Fibroblast of skin of abdomen (primary cell): ENCODE measurements around the gene CYP4F22.

Experiments
- DNase-seq: peaks from one replicate; pipeline ENCODE4 v3.0.0-alpha.2; 2013

Gene CYP4F22

GRCh38 chr19:15536350-15536749 is 28.0 kb downstream of the CYP4F22 start:
- DNase-seq = no peak

GRCh38 chr19:15538774-15539173 is 30.4 kb downstream of the CYP4F22 start:
- no peak for DNase-seq

GRCh38 chr19:15539638-15540037 is 31.3 kb downstream of the CYP4F22 start:
- DNase-seq = no peak

- no peak for DNase-seq
These were observed 32.1 kb downstream of the CYP4F22 start for GRCh38 chr19:15540435-15540834.

GRCh38 chr19:15544283-15544682 is 36.0 kb downstream of the CYP4F22 start:
- no peak for DNase-seq

- DNase-seq = no peak
These were observed 36.6 kb downstream of the CYP4F22 start for GRCh38 chr19:15544970-15545369.

GRCh38 chr19:15548648-15549047 is 40.3 kb downstream of the CYP4F22 start:
- no peak for DNase-seq

- no peak for DNase-seq
These were observed 41.3 kb downstream of the CYP4F22 start for GRCh38 chr19:15549581-15549980.

- no peak for DNase-seq
These were observed 41.9 kb downstream of the CYP4F22 start for GRCh38 chr19:15550273-15550672.

- no peak for DNase-seq
These were observed 42.6 kb downstream of the CYP4F22 start for GRCh38 chr19:15550929-15551292.

- DNase-seq = no peak
These were observed 43.1 kb downstream of the CYP4F22 start for GRCh38 chr19:15551293-15552004.

GRCh38 chr19:15555021-15555420 is 46.7 kb downstream of the CYP4F22 start:
- no peak for DNase-seq

GRCh38 chr19:15555759-15556633 is 47.7 kb downstream of the CYP4F22 start:
- peak; percentile 84 for DNase-seq

- no peak for DNase-seq
These were observed 48.4 kb downstream of the CYP4F22 start for GRCh38 chr19:15556634-15557181.

GRCh38 chr19:15557223-15557622 is 48.9 kb downstream of the CYP4F22 start:
- no peak for DNase-seq

- DNase-seq = no peak
These were observed 53.8 kb downstream of the CYP4F22 start for GRCh38 chr19:15562145-15562544.

- DNase-seq = peak; percentile 6
These were observed 54.5 kb downstream of the CYP4F22 start for GRCh38 chr19:15562861-15563260.

GRCh38 chr19:15563325-15563794 is 55.0 kb downstream of the CYP4F22 start:
- DNase-seq = no peak

GRCh38 chr19:15563931-15564330 is 55.6 kb downstream of the CYP4F22 start:
- no peak for DNase-seq

GRCh38 chr19:15564534-15565168 is 56.3 kb downstream of the CYP4F22 start:
- DNase-seq = no peak

- no peak for DNase-seq
These were observed 62.1 kb downstream of the CYP4F22 start for GRCh38 chr19:15570420-15570819.

GRCh38 chr19:15575406-15575805 is 67.1 kb downstream of the CYP4F22 start:
- no peak for DNase-seq
